Esophagus (tissue), 2 donors: ENCODE data around the gene TAS2R1. TPM values are rescaled to one million over a fixed set of nuclear protein-coding genes. Genes with fewer than 3 reads are reported as not detected.
"Not testable (repeated sequence)": the region's sequence is repeated elsewhere in the genome, so short reads cannot be mapped to it uniquely, and the experiment has no call there.

Source experiments
- H3K27ac ChIP-seq, 2 donors: one replicate each; pipeline ENCODE4 v1.5.1; 2013; ENCODE audit warnings: low read depth in 2 of 2, mild to moderate bottlenecking in 2 of 2, inconsistent platforms in 1 of 2, low read length in 1 of 2, moderate library complexity in 1 of 2
- H3K27me3 ChIP-seq, 2 donors: one replicate each; pipeline ENCODE4 v1.6.1; 2013; ENCODE audit warnings: low read length in 2 of 2, control low read depth in 1 of 2, mild to moderate bottlenecking in 1 of 2; ENCODE audit not compliant: insufficient read depth in 2 of 2, control insufficient read depth in 1 of 2
- H3K36me3 ChIP-seq, 2 donors: one replicate each; pipeline ENCODE4 v1.6.1; 2013; ENCODE audit warnings: low read length in 1 of 2; ENCODE audit not compliant: control insufficient read depth in 2 of 2, insufficient read depth in 2 of 2
- H3K4me1 ChIP-seq, 2 donors: one replicate each; pipeline ENCODE4 v1.6.1; 2013; ENCODE audit warnings: low read length in 1 of 2; ENCODE audit not compliant: control insufficient read depth in 2 of 2, insufficient read depth in 2 of 2
- H3K4me3 ChIP-seq, 2 donors: one replicate each; pipeline ENCODE4 v1.5.1; 2013; ENCODE audit warnings: low read length in 2 of 2, mild to moderate bottlenecking in 2 of 2, low read depth in 1 of 2, moderate library complexity in 1 of 2
- H3K9me3 ChIP-seq, 2 donors: one replicate each; pipeline ENCODE4 v1.6.1; 2013; ENCODE audit warnings: mild to moderate bottlenecking in 2 of 2, low read depth in 1 of 2, low read length in 1 of 2, moderate library complexity in 1 of 2; ENCODE audit not compliant: control insufficient read depth in 2 of 2, insufficient read depth in 1 of 2
- WGBS, 2 donors: extraction: QIAGEN DNeasy Blood & Tissue Kit; methylation state at CpG; one replicate each; pipeline ENCODE4 v1.1.7; 2013; 5-methylcytosine and 5-hydroxymethylcytosine counted together
- polyA plus RNA-seq, 2 donors: library from polyadenylated mRNA; stranded (reverse); fragments of 200-250 nt; gene quantifications; one replicate each; pipeline ENCODE4 v1.2.3, GENCODE V29; 2013
- donor health status: healthy with polysubstance abuse.
- donor health status: Bipolar disorder and iron deficiency.

Gene TAS2R1
- polyA plus RNA-seq, 2 donors = not detected

DNA sequence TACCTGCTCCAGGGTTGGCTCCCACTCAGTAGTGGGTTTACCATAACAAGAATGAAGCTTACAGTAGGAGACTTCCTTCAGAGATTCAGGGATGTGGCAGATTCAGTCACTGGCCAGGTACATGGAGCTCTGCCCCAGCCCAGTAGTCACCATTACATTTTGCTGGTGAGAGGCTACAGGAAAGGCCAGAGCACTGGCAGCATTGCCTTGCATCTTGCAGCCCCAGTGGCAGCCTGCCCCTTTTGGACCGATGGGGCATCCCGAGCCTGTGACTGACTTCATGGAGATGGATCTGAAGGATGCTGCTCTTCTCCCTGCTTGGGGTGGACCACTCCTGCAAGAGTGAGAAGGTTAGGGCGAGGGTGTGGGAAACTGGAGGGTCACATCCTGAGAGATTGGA lies 16.8 kb downstream of the TAS2R1 start:
- H3K27ac ChIP-seq = no peak overlapping the region
- no peaks in the 10 kb centered on the region for H3K27me3 ChIP-seq
- WGBS, 2 donors = 88 to 93% methylated on average over 3 of the region's 3 CpGs
- no peaks in the 10 kb centered on the region for H3K4me1 ChIP-seq
- no peak overlapping the region for H3K4me3 ChIP-seq
- H3K9me3 ChIP-seq = no peaks in the 10 kb centered on the region
- H3K36me3 ChIP-seq = no peaks in the 10 kb centered on the region

DNA sequence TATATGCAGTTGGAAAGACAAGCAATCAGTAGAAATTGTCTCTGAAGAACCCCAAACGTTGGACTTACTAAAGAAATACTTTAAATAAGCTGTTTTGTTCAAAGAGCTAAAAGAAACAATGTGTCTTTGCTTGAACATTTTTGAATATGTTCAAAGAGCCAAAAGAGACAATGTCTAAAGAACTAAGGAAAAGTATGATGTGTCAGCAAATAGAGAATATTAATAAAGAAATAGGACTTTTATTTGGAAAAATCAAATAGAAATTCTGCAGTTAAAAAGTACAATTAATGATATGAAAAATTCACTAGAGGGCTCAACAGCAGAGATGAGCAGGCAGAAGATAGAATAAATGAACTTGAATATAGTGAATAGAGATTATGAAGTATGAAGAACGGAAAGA lies 19.2 kb downstream of the TAS2R1 start:
- H3K4me3 ChIP-seq = no peak overlapping the region
- H3K9me3 ChIP-seq = no peaks in the 10 kb centered on the region
- H3K4me1 ChIP-seq = no peaks in the 10 kb centered on the region
- no peaks in the 10 kb centered on the region for H3K36me3 ChIP-seq
- 66 to 74% methylated on average over 2 of the region's 2 CpGs for WGBS, 2 donors
- H3K27me3 ChIP-seq = no peaks in the 10 kb centered on the region
- no peak overlapping the region for H3K27ac ChIP-seq

- Histone ChIP-seq H3K4me3 (no peak overlapping the region), H3K4me1 (no peaks in the 10 kb centered on the region), H3K27ac (no peak overlapping the region), H3K36me3 (no peaks in the 10 kb centered on the region), H3K27me3 (no peaks in the 10 kb centered on the region), H3K9me3 (no peaks in the 10 kb centered on the region)
- 81 to 84% methylated on average over 1 of the region's 1 CpG for WGBS, 2 donors
These were observed 19.8 kb downstream of the TAS2R1 start for GRCh38 chr5:9610364-9610763.

DNA sequence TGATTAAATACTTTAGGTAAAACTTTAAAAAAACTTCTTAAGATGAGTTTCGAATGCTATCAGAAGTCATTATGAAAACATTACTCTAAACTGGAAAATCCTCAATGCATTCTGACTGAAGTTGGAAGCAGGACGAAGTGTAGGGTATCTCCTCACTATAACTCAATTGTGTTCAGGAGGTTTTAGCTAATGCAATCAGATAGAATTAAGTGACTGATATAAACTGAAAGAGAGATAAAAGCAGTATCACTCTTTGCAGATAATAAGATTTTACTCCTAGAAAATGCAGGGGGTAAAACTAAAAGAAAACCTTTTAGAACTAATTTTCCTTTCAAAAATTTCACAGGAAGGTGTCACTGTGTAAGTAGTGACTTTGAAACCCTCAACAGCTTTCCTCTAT lies 22.1 kb downstream of the TAS2R1 start:
- no peaks in the 10 kb centered on the region for H3K36me3 ChIP-seq
- no peaks in the 10 kb centered on the region for H3K27me3 ChIP-seq
- no peak overlapping the region for H3K27ac ChIP-seq
- WGBS, 2 donors = 76 to 87% methylated on average over 2 of the region's 2 CpGs
- H3K9me3 ChIP-seq = no peaks in the 10 kb centered on the region
- no peaks in the 10 kb centered on the region for H3K4me1 ChIP-seq
- no peak overlapping the region for H3K4me3 ChIP-seq

GRCh38 chr5:9605041-9605838 lies 24.9 kb downstream of the TAS2R1 start:
- Histone ChIP-seq H3K27me3 (no peaks in the 10 kb centered on the region), H3K36me3 (no peaks in the 10 kb centered on the region), H3K27ac (no peak overlapping the region), H3K4me1 (no peaks in the 10 kb centered on the region), H3K4me3 (no peak overlapping the region), H3K9me3 (no peaks in the 10 kb centered on the region)
- 81 to 88% methylated on average over 6 of the region's 6 CpGs for WGBS, 2 donors

GRCh38 chr5:9604416-9604815 lies 25.7 kb downstream of the TAS2R1 start:
- H3K27ac ChIP-seq = no peak overlapping the region
- H3K9me3 ChIP-seq = no peaks in the 10 kb centered on the region
- 66 to 76% methylated on average over 5 of the region's 5 CpGs for WGBS, 2 donors
- no peak overlapping the region for H3K4me3 ChIP-seq
- H3K4me1 ChIP-seq = no peaks in the 10 kb centered on the region
- H3K36me3 ChIP-seq = no peaks in the 10 kb centered on the region
- no peaks in the 10 kb centered on the region for H3K27me3 ChIP-seq

- 73 to 82% methylated on average over 7 of the region's 7 CpGs for WGBS, 2 donors
- Histone ChIP-seq H3K27ac (no peak overlapping the region), H3K4me3 (no peak overlapping the region), H3K27me3 (peaks cover 0 to 3% of the 10 kb centered on the region in 2 donors), H3K36me3 (no peaks in the 10 kb centered on the region), H3K4me1 (peaks cover 0 to 3% of the 10 kb centered on the region in 2 donors), H3K9me3 (no peaks in the 10 kb centered on the region)
These were observed 29.0 kb downstream of the TAS2R1 start for GRCh38 chr5:9601055-9601739.

DNA sequence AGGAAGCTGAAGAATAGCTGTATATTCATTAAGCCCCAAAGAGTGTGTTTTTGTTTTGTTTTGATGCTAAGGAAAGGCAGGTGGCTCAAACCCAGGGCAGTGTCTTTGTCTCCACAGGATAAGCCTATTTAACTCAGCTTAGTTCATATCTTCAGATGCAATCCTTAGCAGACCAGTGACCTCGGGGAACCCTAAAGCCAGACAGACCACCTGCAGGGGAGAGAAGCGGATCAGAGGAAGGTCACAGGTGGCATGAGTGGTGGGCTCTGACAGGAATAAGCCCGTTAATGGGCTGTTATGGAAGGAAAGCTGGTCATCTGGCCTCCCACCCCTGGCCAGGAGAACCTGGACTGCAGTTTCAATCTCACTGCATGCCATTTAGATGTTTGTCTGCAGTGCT lies 30.8 kb downstream of the TAS2R1 start:
- Histone ChIP-seq H3K4me1 (peaks cover 0 to 3% of the 10 kb centered on the region in 2 donors), H3K27me3 (peaks cover 0 to 3% of the 10 kb centered on the region in 2 donors), H3K4me3 (no peak overlapping the region), H3K36me3 (no peaks in the 10 kb centered on the region), H3K27ac (no peak overlapping the region), H3K9me3 (no peaks in the 10 kb centered on the region)
- WGBS, 2 donors = 64 to 78% methylated on average over 3 of the region's 3 CpGs

GRCh38 chr5:9598329-9598728 lies 31.8 kb downstream of the TAS2R1 start:
- not testable (repeated sequence) for H3K36me3 ChIP-seq, H3K4me3 ChIP-seq, H3K27ac ChIP-seq, H3K27me3 ChIP-seq, H3K9me3 ChIP-seq, H3K4me1 ChIP-seq
- WGBS, 2 donors = 47 to 50% methylated on average over 6 of the region's 6 CpGs

DNA sequence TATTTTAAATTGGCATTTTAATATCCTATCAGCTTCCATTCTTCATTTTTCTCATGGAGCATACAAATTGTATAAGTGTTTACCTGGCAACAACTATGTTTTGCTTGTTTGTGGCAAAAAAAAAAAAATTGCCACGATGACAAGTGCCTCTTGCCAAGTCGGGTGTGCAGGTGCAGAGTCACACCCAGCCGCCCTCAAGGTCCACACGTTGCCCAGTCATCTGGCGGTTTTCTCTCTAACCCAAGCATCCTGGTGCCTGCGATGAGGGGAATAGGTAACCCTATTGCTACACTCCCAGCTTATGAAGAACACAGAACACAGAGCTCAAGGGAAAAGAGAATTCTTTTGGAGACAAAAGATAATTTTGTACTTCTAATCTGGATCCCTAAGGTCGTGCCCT lies 32.8 kb downstream of the TAS2R1 start:
- H3K27me3 ChIP-seq, H3K4me1 ChIP-seq, H3K4me3 ChIP-seq, H3K9me3 ChIP-seq, H3K27ac ChIP-seq, H3K36me3 ChIP-seq: not testable (repeated sequence)
- 45 to 55% methylated on average over 7 of the region's 7 CpGs for WGBS, 2 donors
